Ovary (tissue), 9 donors: Measurements from ENCODE around the gene PLSCR1. TPM values are rescaled to one million over a fixed set of nuclear protein-coding genes. Genes with fewer than 3 reads are reported as not detected.

Experiments
- DNase-seq, 5 donors: peaks; one replicate each; pipeline ENCODE4 v3.0.0-alpha.2; 2019 to 2020
- H3K27ac ChIP-seq, 2 donors: fragments of 200-600 bp; one replicate each; pipeline versions ENCODE4 v1.5.1 to v1.8.0; 2019 to 2022
- H3K27me3 ChIP-seq: fragments of 200-600 bp; one replicate; pipeline ENCODE4 v1.8.0; 2022
- H3K36me3 ChIP-seq: fragments of 200-600 bp; sonication (generic); one replicate; pipeline ENCODE4 v1.5.1; 2019
- H3K4me1 ChIP-seq: one replicate; pipeline ENCODE4 v1.8.1; 2013; ENCODE audit warnings: mild to moderate bottlenecking, moderate library complexity; ENCODE audit not compliant: insufficient read depth
- H3K4me3 ChIP-seq: fragments of 200-600 bp; sonication (generic); one replicate; pipeline ENCODE4 v1.5.1; 2017
- H3K9me3 ChIP-seq, 2 donors: fragments of 200-600 bp in 1 of 2; sonication (generic) in 1 of 2; one replicate each; pipeline versions ENCODE4 v1.5.1 to v1.8.1; 2013 to 2019; ENCODE audit warnings: mild to moderate bottlenecking in 1 of 2, moderate library complexity in 1 of 2
- CTCF ChIP-seq, 3 donors: fragments of 450-650 bp in 2 of 3; fragments of 200-600 bp in 1 of 3; IDR thresholded peaks; one replicate each; pipeline versions ENCODE4 v1.5.1 to v1.8.0; 2016 to 2022; ENCODE audit warnings: antibody characterized with exemption in 3 of 3, mild to moderate bottlenecking in 1 of 3
- EP300 ChIP-seq: sonication (generic); formaldehyde crosslinking; IDR thresholded peaks from one replicate; pipeline ENCODE4 v1.6.1; 2017; ENCODE audit warnings: antibody characterized with exemption
- POLR2A ChIP-seq: fragments of 450-650 bp; IDR thresholded peaks from one replicate; pipeline ENCODE4 v1.6.1; 2017; ENCODE audit warnings: antibody characterized with exemption, mild to moderate bottlenecking, moderate library complexity
- WGBS, 3 donors: extraction: QIAGEN DNeasy Blood & Tissue Kit in 1 of 3; methylation state at CpG; one replicate each; pipeline versions ENCODE4 v1.1.5 to v1.1.7; 2013 to 2017; 5-methylcytosine and 5-hydroxymethylcytosine counted together
- intact Hi-C, 4 donors: fragments of 100-400 bp; cut with DNase I; formaldehyde crosslinking; loops; one replicate each; pipeline versions ENCODE4 v1.11.0 to v1.15.1; 2022 to 2023
- polyA plus RNA-seq, 2 donors: library from polyadenylated mRNA; stranded (reverse); fragments of 200-250 nt in 1 of 2; fragments of 350-450 nt in 1 of 2; fragmentation: Illumina TruSeq in 1 of 2; extraction: RNeasy Lipid Tissue Mini Kit (QIAGEN cat#74804) in 1 of 2; gene quantifications; one replicate each; pipeline ENCODE4 v1.2.3, GENCODE V29; 2013 to 2014
- small RNA-seq: library from RNA; depleted of rRNA; stranded (forward); fragments of <200 nt; gene quantifications from one replicate; pipeline ENCODE3, GENCODE V24; 2016
- total RNA-seq, 7 donors: library from RNA; depleted of rRNA in 2 of 7; stranded (reverse); fragments of >200 nt in 2 of 7; fragmentation: NEBNext Ultra II Directional in 3 of 7; extraction: Animal tissue kit (Norgen Biotek cat#: 25700) in 3 of 7; gene quantifications; one replicate each; pipeline versions ENCODE4 v1.1.0 to v1.2.4, GENCODE V29; 2016 to 2023
- donor health status: DM: no; HTN: no; CAD: no; lungs with moderate emphysema.
- donor health status: DM: no; HTN: no; CAD: no.
- donor health status: Bipolar disorder and iron deficiency.
- donor health status: DM: yes; HTN: yes; CAD: no.
- donor health status: DM: no; HTN: no; CAD: no.
- donor health status: DM: yes; HTN: yes; CAD: no.

Gene PLSCR1
- total and polyA plus RNA-seq, 9 donors, result 56.6 to 156 (median 109) TPM

- no peak for DNase-seq
- no peak overlapping the region for H3K27ac ChIP-seq
- 0 to 51% (median 24%) methylated on average over 1 of the region's 1 CpG for WGBS, 3 donors
Observed at GRCh38 chr3:146466604-146467003, 77.8 kb downstream of the PLSCR1 start.

GRCh38 chr3:146465693-146466465, 78.5 kb downstream of the PLSCR1 start:
- DNase-seq, result no peak
- Histone ChIP-seq H3K4me1 (peaks cover 1% of the 10 kb centered on the region), H3K9me3 (no peaks in the 10 kb centered on the region), H3K27me3 (no peaks in the 10 kb centered on the region), H3K27ac (no peak overlapping the region), H3K4me3 (no peak overlapping the region), H3K36me3 (no peaks in the 10 kb centered on the region)
- 86 to 89% (median 86%) methylated on average over 6 of the region's 6 CpGs for WGBS, 3 donors
- intact Hi-C loops, result no loop called here
- no peak for TF ChIP-seq CTCF (IDR thresholded peaks at IDR 0.05)
- no peak for TF ChIP-seq EP300
- TF ChIP-seq POLR2A, result no peak

More at GRCh38 chr3:146466604-146467003, 77.8 kb downstream of the PLSCR1 start:
- H3K4me1 ChIP-seq, result peaks cover 1% of the 10 kb centered on the region
- intact Hi-C loops, result no loop called here
- no peaks in the 10 kb centered on the region for H3K9me3 ChIP-seq
- TF ChIP-seq EP300, result no peak
- TF ChIP-seq POLR2A, result no peak
- TF ChIP-seq CTCF (IDR thresholded peaks at IDR 0.05), result no peak
- H3K4me3 ChIP-seq, result no peak overlapping the region
- no peaks in the 10 kb centered on the region for H3K36me3 ChIP-seq
- no peaks in the 10 kb centered on the region for H3K27me3 ChIP-seq

Small RNA genes within 50 kb of the gene (small RNA-seq; reads per million reads assigned to genes)
- gene RNU6-428P, result not detected

Other genes with a start within 250 kb of the PLSCR1 start
- gene PLSCR2, start 75.0 kb downstream of the PLSCR1 start, total RNA-seq, result under 1 TPM in 2 of 7 donors, not detected in 5; 0.27 to 0.35 TPM
- gene PLSCR2, start 75.0 kb downstream of the PLSCR1 start, polyA plus RNA-seq, result not detected
- not detected for gene PLSCR5, start 60.7 kb upstream of the PLSCR1 start, total RNA-seq
- not detected for gene PLSCR5, start 60.7 kb upstream of the PLSCR1 start, polyA plus RNA-seq